Measurements from ENCODE around the gene EIF4H. TPM values are rescaled to one million over a fixed set of nuclear protein-coding genes. Genes with fewer than 3 reads are reported as not detected.

The EIF4H gene
- total and polyA plus RNA-seq, 2 donors (not counting 3 experiments of a cell fraction or from before 2014, with no cell fraction given), result 406 to 415 TPM

DNA sequence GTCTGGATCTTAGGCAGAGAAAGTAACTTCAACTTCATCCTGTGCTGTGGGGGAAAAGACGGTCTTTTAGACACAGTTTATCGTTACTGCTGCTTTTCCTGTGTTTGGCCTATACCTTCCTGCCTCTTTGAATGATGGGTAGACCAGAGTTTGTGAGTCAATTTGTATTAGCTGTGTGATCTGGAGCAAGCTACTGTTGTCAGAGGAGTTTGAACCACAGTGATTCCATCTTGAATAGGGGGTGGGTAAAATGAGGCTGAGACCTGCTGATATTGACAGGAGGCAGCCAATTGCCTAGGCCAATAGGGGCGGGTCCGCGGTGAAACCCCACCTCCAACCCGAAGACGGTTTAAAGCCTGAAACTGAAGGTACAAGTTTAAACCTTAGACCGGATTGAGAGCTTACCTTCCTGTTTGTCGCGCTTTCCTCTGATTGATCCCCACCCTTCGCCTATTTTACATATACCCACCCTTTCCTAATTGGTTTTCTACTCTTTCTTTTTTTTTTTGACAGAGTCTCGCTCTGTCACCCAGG is 35.8 kb upstream of the EIF4H start:
- DNase-seq (ENCODE audit: low read depth, low spot score) (no peak), FAIRE-seq (no peak)
- H2AFZ ChIP-seq (ENCODE audit: low read depth, low read length), result no peak overlapping the region
- intact Hi-C loops (cut with micrococcal nuclease), result no loop called here
- no peaks in the 10 kb centered on the region for H3K27me3 ChIP-seq (ENCODE audit: control insufficient read depth in 2 of 2, insufficient read depth in 2 of 2, low read length in 2 of 2)
- CTCF ChIA-PET, result interaction anchor here (1.3 to 1.4 kb wide), 2 partner anchors 20 to 68 kb away, joined by 3 to 4 read pairs; no protein-coding TSS in a partner anchor
- H3K36me3 ChIP-seq (ENCODE audit: control insufficient read depth in 2 of 2, extremely low read depth in 1 of 2, insufficient read depth in 2 of 2, low read length in 2 of 2), result no peaks in the 10 kb centered on the region
- peaks cover 5% of the 10 kb centered on the region for H3K4me1 ChIP-seq (ENCODE audit: control insufficient read depth, extremely low read depth, insufficient read depth, low read length)
- H3K9me3 ChIP-seq (replicated peaks; ENCODE audit: control insufficient read depth, insufficient read depth, low read length), result no peaks in the 10 kb centered on the region
- H3K27ac ChIP-seq (ENCODE audit: insufficient read depth, low read depth, low read length), result no peak overlapping the region
- POLR2A ChIA-PET, result no interaction called here
- no peak overlapping the region for H3K4me3 ChIP-seq (replicated peaks in 1 of 3; ENCODE audit: insufficient read depth in 1 of 3, low read depth in 1 of 3, low read length in 3 of 3)
- TF ChIP-seq, protein P1, sequence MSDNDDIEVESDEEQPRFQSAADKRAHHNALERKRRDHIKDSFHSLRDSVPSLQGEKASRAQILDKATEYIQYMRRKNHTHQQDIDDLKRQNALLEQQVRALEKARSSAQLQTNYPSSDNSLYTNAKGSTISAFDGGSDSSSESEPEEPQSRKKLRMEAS (IDR thresholded peaks at IDR 0.05; ENCODE audit: insufficient read depth, insufficient read length), result no peak
- TF ChIP-seq FOS (IDR thresholded peaks at IDR 0.05; ENCODE audit: borderline replicate concordance, insufficient read depth, low read length) (no peak), MYC (IDR thresholded peaks at IDR 0.05; ENCODE audit: low read depth, low read length) (no peak)
- H3K9ac ChIP-seq (replicated peaks; ENCODE audit: extremely low read depth, insufficient read depth, low read length), result no peak overlapping the region
- H3K9me1 ChIP-seq (replicated peaks; ENCODE audit: control insufficient read depth, extremely low read depth, insufficient read depth, low read length), result no peaks in the 10 kb centered on the region
- no peak overlapping the region for H3K4me2 ChIP-seq (ENCODE audit: insufficient read depth, low read length)
- BruUV-seq (replicated peaks), result no TSS peak
- H4K20me1 ChIP-seq (replicated peaks; ENCODE audit: control insufficient read depth, extremely low read depth, insufficient read depth, low read length), result no peaks in the 10 kb centered on the region
- no peaks in the 10 kb centered on the region for H3K79me2 ChIP-seq (ENCODE audit: control insufficient read depth, insufficient read depth, low read length)
- dilution Hi-C loops (cut with MboI; ENCODE audit: extremely low pct_ligation_motif_present, low sequenced_read_pairs), result no loop called here

DNA sequence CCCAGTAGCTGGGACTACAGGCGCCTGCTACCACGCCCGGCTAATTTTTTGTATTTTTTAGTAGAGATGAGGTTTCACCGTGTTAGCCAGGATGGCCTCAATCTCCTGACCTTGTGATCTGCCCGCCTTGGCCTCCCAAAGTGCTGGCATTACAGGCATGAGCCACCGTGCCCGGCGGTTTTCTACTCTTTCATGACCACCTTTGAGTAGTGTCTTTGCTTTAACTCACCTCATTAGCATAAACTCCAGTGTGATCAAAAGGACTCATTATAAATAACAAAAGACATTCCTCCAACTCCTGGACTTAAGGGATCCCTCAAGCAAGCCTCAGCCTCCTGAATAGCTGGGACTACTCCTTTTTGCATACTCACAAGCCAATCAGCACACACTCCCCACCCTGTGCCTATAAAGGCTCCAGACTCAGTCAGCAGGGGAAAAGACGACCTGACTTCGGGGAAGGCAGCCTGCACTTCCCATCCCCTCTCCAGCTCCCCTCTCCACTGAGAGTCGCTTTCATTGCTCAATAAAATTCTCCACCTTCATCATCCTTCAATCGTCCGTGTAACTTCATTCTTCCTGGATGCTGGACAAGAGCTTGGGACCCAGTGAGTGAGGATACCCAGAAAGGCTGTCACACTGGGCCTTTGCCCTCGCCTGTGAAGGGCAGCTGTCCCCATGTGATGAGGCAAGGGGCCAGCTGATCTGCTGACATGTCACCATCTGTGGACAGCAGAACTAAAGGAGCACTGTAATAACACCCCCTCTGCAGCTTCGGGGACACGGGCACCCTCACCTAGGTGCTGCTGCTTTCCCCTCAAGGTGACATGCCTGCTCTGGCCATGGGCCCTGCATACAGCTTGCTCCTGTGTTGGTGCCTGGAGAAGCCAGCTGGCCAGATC is 35.0 kb upstream of the EIF4H start:
- BruUV-seq (replicated peaks), result no TSS peak
- dilution Hi-C loops (cut with MboI; ENCODE audit: extremely low pct_ligation_motif_present, low sequenced_read_pairs), result no loop called here
- DNase-seq (ENCODE audit: low read depth, low spot score) (no peak), FAIRE-seq (no peak)
- ChIA-PET CTCF (interaction anchor here (0.8 to 1.4 kb wide), 3 partner anchors 20 to 69 kb away, joined by 3 to 4 read pairs (median 3); no protein-coding TSS in a partner anchor), POLR2A (no interaction called here)
- Histone ChIP-seq H3K36me3 (ENCODE audit: control insufficient read depth in 2 of 2, extremely low read depth in 1 of 2, insufficient read depth in 2 of 2, low read length in 2 of 2) (no peaks in the 10 kb centered on the region), H2AFZ (ENCODE audit: low read depth, low read length) (no peak overlapping the region), H3K79me2 (ENCODE audit: control insufficient read depth, insufficient read depth, low read length) (no peaks in the 10 kb centered on the region), H3K27me3 (ENCODE audit: control insufficient read depth in 2 of 2, insufficient read depth in 2 of 2, low read length in 2 of 2) (no peaks in the 10 kb centered on the region), H3K9ac (replicated peaks; ENCODE audit: extremely low read depth, insufficient read depth, low read length) (no peak overlapping the region), H3K9me1 (replicated peaks; ENCODE audit: control insufficient read depth, extremely low read depth, insufficient read depth, low read length) (no peaks in the 10 kb centered on the region), H4K20me1 (replicated peaks; ENCODE audit: control insufficient read depth, extremely low read depth, insufficient read depth, low read length) (no peaks in the 10 kb centered on the region), H3K4me3 (replicated peaks in 1 of 3; ENCODE audit: insufficient read depth in 1 of 3, low read depth in 1 of 3, low read length in 3 of 3) (no peak overlapping the region), H3K9me3 (replicated peaks; ENCODE audit: control insufficient read depth, insufficient read depth, low read length) (no peaks in the 10 kb centered on the region), H3K4me1 (ENCODE audit: control insufficient read depth, extremely low read depth, insufficient read depth, low read length) (peaks cover 5% of the 10 kb centered on the region), H3K4me2 (ENCODE audit: insufficient read depth, low read length) (no peak overlapping the region), H3K27ac (ENCODE audit: insufficient read depth, low read depth, low read length) (no peak overlapping the region)
- intact Hi-C loops (cut with micrococcal nuclease), result no loop called here
- no peak for TF ChIP-seq POLR2AphosphoS5 (IDR thresholded peaks at IDR 0.05; ENCODE audit: insufficient read depth, low read depth, low read length)
- TF ChIP-seq, protein P2, sequence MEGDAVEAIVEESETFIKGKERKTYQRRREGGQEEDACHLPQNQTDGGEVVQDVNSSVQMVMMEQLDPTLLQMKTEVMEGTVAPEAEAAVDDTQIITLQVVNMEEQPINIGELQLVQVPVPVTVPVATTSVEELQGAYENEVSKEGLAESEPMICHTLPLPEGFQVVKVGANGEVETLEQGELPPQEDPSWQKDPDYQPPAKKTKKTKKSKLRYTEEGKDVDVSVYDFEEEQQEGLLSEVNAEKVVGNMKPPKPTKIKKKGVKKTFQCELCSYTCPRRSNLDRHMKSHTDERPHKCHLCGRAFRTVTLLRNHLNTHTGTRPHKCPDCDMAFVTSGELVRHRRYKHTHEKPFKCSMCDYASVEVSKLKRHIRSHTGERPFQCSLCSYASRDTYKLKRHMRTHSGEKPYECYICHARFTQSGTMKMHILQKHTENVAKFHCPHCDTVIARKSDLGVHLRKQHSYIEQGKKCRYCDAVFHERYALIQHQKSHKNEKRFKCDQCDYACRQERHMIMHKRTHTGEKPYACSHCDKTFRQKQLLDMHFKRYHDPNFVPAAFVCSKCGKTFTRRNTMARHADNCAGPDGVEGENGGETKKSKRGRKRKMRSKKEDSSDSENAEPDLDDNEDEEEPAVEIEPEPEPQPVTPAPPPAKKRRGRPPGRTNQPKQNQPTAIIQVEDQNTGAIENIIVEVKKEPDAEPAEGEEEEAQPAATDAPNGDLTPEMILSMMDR (IDR thresholded peaks at IDR 0.05; ENCODE audit: extremely low read depth in 1 of 2, insufficient read depth in 1 of 2, low read depth in 1 of 2, low read length in 2 of 2), result no peak
